HG02610 (cell line): ENCODE data around the gene TACR3.
"Not testable (repeated sequence)": the region's sequence is repeated elsewhere in the genome, so short reads cannot be mapped to it uniquely, and the experiment has no call there.

Experiments used
- ATAC-seq: cut with Tn5 transposase; IDR thresholded peaks from one replicate; pipeline ENCODE4 v1.9.1; 2021; ENCODE audit warnings: mild to moderate bottlenecking, moderate library complexity; ENCODE audit not compliant: unreplicated experiment

TACR3 gene, protein sequence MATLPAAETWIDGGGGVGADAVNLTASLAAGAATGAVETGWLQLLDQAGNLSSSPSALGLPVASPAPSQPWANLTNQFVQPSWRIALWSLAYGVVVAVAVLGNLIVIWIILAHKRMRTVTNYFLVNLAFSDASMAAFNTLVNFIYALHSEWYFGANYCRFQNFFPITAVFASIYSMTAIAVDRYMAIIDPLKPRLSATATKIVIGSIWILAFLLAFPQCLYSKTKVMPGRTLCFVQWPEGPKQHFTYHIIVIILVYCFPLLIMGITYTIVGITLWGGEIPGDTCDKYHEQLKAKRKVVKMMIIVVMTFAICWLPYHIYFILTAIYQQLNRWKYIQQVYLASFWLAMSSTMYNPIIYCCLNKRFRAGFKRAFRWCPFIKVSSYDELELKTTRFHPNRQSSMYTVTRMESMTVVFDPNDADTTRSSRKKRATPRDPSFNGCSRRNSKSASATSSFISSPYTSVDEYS

DNA sequence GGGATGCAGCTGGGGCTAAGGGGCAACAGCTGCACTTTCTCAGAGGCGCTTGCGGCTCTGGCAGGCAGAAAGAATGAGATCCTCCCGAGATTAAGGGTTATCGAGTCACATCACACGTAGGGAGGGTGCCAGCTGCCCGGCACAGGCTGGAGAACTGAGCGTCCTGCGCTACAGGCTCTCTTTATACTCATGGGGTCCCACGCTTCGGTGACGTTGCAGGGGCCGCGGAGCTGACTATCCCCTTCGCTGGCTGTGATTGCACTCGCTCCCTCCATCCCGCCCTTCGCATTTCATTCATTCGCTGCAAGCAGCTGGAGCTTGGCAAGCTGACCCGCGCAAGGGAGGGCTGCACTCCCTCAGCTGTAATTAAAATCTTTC lies at the start of gene TACR3:
TACR3 (minus strand) TSS at position 156 of the 378 bp plus-strand sequence. CDS start 310 bp downstream, outside the sequence.
- ATAC-seq: no peak

DNA sequence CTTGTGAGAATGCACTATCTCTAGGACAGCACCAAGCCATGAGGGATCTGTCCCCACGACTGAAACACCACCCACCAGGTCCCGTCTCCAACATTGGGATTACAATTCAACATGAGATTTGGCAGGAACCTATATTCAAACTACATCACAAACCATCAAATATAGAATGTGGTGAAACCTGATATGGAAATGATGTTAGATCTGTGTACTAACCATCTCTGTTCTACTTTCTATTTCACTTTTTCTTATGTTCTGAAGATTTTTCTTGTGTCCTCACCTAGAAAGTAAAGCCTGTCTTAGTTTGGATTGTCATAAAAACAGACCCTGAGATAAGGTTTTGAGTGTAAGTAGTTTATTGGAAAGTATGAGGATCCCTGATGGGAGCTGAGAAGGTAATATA lies 37.8 kb upstream of the TACR3 start:
- ATAC-seq: peak; percentile 38

DNA sequence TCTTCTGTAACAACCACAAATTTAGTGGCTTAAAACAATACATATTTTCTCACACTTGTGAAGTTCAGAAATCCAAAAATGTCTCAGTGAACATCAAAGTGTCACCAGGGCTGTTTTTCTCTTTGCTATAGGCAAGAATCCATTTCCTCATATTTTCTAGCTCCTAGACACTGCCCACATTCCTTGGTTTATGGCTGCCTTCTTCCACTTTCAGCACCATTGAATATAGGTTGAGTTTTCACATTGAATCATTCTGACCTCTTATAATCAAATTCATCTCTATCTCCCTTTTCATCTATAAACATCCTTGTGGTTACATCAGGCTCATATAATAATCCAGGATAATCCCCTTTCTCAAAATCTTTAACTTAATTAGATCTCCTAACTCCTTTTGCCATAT lies 37.0 kb upstream of the TACR3 start:
- no peak for ATAC-seq

DNA sequence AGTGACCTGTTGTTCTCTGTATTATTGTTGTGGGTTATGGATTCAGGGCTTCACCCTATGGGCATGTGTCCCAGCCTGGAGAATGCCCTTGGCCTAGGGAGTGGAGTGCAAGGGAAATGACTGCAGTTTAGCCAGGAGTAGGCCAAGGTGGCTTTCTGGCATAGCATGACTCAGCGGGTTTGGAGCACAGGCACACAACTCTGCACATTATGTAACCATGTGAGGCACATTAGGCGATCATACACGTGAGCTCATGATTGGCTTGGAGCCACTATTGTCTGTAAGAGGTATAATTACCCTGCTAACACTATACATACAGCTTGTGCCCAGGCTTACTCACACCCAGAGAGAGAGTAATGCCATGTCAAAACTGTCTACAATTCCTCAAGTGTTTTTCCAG lies 35.1 kb upstream of the TACR3 start:
- ATAC-seq: no peak

DNA sequence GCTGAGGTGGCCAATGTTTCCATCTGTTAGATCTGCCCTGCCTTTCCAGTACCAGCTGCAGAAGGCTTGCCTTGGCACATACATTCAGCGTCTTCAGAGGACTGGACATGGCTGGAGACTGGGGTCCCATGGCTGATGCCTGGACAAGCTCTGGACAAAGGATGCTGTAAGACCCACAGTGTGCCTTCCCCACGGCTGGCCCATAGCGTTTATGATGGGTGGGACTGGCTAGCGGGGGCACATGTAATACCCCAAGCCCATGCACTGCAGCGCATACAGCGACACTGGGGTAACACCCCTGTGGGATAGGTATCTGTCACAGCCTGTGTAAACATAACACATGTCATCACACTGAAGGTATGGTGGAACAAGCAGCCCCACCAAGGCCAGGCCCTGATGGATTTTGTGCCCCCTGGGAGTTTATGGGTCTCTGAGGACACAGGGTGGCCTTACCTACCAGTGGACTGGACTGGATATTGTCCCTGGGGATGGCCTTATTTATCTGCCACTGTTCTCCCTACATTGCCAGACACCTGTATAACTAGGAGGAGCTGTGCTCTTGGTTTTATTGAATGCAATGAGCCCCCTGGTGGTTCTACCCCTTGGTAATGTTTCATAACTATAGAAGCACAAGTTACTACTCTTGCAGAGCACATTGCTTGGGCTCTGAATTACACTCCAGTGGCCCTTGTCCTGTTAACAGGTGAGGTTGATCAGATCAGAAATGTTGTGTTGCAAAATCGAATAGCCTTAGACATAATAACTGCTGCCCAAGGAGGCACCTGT lies 34.3 kb upstream of the TACR3 start:
- ATAC-seq: no peak

DNA sequence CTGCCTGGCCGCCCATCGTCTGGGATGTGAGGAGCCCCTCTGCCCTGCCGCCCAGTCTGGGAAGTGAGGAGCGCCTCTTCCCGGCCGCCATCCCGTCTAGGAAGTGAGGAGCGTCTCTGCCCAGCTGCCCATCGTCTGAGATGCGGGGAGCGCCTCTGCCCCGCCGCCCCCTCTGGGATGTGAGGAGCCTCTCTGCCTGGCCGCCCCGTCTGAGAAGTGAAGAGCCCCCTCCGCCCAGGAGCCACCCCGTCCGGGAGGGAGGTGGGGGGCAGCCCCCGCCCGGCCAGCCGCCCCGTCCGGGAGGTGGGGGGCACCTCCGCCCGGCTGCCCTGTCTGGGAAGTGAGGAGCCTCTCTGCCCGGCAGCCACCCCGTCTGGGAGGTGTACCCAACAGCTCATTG lies 3.4 kb upstream of the TACR3 start:
- not testable (repeated sequence) for ATAC-seq

DNA sequence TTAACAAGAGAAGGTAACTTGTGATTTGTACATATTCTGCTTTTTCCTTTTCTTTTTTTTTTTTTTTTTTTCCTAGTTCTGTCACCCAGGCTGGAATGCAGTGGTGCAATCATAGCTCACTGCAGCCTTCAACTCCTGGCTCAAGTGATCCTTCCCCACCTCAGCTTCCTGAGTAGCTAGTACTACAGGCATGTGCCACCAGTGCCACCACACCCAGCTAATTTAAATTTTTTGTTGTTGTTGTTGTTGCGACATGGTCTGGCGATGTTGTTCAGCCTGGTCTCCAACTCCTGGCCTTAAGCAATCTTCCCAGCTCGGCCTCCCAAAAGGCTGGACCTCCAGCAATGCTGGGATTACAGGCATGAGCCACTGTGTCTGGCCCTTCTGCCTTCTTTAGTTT lies 1.5 kb upstream of the TACR3 start:
- no peak for ATAC-seq

DNA sequence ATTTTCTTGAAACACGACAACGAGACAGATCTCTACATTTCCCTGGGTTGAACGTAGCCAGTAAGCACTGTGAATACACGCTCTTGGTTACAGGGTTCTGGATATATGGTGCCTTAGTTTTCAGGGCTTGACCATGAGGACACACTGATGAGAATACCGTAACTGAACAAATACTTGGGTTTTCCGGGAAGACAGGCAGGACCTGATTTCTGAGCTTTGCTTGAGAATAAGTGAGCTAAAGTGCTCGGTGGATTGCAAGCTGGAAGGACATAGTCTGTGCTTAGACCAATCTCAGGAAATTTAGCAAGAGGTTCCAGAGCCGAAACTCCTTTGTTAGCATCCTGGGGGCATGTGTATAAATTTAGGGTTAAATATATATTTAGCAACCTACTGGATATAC lies 876 bp upstream of the TACR3 start:
- no peak for ATAC-seq

DNA sequence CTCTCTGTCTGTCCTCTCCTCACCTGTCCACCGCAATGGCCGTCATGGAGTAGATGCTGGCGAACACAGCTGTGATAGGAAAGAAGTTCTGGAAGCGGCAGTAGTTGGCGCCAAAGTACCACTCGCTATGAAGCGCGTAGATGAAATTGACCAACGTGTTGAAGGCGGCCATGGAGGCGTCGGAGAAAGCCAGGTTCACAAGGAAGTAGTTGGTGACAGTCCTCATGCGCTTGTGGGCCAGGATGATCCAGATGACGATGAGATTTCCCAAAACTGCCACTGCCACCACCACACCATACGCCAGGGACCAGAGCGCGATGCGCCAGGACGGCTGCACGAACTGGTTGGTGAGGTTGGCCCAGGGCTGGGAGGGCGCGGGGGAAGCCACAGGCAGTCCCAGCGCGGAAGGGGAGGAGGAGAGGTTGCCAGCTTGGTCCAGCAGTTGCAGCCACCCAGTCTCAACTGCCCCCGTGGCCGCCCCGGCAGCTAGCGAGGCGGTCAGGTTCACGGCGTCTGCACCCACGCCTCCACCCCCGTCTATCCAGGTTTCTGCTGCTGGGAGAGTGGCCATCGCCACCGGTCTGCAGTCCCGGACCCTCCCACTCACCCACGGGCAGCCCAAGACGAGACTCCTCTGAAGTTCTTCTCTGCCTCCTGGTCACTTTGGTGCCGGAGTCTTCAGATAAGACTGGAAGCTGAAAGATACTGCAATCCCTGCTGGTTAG lies 518 bp downstream of the TACR3 start:
- ATAC-seq: no peak

DNA sequence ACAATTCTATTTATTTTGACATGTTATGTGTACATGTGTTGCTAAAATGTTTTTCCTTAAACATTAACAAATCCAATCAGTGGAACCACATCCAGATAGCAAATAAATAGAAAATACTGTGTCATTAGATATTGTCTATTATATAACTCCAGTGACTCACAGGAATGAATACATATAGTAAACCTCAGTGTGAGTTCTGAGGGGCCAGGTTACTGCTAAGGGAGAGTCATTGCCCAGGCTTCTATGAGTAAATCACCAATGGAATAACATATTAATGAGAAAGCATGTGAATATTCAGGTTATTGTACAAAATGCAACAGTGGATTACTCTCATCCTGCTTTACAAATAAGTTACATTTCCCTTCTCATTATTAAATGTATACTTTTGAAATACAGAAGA lies 27.2 kb downstream of the TACR3 start:
- ATAC-seq: no peak

DNA sequence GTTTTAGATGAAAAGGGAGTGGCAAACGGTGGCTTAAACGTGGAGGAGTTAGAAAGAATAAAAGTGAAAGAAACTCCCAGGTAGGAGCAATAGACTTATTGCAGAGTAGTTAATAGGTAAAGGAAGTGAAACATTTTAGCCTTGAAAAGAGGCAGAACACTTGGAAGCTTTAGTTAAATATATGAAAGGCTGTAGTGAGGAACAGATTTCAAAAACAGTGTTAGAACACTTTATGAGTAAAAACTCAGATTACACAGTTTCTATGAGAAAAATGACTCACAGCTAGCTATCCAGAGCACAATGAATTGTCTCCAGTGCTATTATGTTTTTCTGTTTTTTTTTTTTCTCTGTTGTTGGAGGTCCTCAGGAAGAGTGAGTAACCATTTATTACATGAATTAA lies 45.8 kb downstream of the TACR3 start:
- ATAC-seq: no peak

DNA sequence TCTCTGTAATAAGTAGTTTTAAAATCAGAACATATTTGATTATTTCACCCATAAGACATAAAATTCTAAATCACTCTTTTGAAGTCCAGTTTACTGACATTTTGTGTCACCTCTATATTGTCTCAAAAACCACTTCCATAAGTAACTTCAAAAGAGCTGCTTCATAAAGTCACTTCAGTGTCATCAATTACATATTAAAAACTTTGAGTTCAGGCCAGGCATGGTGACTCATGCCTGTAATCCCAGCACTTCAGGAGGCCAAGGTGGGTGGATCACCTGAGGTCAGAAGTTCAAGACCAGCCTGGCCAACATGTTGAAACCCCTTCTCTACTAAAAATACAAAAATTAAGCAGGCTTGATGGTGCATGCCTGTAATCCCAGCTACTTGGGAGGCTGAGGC lies 53.0 kb downstream of the TACR3 start:
- ATAC-seq: not testable (repeated sequence)

DNA sequence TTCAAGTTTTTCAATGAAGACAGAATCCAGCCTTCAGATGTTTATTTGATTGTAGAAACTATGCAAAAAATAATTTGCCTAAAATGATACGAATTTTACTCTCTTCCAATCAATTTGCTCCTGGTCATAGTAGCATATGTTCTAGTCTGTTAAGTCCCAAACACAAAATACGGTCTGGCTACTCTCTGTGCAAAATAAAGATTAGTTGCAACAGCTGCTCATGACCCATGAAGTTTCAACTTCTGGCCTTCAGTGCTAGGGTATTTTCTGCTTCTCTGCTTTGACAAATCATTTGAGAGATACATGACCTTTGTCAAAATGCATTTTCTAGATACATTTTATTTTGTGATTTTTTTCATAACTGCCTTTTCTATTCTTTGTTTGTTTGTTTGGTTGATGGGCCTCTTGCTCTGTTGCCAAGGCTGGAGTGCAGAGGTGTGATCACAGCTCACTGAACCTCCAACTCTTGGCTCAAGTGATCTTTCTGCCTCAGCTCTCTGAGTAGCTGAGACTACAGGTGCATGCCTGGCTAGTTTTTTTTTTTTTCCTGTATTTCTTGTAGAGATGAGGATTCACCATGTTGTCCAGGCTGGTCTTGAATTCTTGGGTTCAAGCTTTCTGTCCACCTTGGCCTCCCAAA lies 55.2 kb downstream of the TACR3 start:
- no peak for ATAC-seq

DNA sequence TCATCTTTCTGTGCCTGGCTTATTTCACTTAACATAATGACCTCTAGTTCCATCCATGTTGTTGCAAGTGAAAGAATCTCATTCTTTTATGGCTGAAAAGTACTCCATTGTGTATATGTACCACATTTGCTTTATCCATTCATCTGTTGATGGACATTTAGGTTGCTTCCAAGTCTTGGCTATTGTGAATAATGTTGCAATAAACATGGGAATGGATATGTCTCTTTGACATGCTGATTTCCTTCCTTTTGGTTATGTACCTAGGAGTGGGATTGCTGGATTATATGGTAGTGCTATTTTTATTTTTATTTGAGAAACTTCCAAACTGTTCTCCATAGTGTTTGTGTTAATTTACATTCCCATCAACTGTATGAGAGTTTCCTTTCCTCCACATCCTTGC lies 71.2 kb downstream of the TACR3 start:
- no peak for ATAC-seq

DNA sequence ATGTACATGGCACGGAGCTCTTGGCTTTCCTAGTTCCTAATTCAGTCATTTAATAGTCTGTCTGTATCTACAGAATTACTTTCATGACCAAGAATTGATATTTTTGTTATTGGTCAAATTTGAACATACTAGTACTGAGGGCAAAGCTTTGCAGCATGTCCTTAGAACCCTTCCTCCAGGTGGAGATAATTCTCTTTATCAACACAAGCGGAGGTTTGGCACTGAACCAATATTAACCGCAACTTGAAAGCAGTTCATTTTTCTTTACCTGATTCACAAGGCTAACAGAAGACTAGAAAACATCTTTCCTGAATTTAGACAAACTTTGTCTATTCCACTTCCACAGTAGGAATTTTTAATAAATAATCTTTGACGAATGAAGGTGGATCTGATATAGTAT lies 73.8 kb downstream of the TACR3 start:
- ATAC-seq: no peak

DNA sequence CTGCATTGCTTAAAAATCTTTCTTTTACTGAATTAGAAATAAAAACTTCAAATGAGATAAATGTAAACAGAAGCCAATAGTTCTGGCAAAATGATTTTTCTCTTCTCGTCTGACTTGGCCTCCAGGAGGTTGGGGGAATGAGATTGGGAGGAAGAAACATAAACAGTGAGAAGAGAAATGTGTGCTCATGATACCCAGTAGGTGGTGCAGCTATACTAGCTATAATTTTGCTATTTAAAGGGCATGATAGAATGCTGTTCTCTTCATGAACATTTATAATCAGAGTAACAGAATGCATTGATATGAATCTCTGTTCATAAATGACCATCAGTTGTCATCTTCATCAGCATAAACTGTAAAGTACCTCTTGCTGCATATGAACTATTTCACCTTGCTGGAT lies 85.5 kb downstream of the TACR3 start:
- ATAC-seq: no peak

DNA sequence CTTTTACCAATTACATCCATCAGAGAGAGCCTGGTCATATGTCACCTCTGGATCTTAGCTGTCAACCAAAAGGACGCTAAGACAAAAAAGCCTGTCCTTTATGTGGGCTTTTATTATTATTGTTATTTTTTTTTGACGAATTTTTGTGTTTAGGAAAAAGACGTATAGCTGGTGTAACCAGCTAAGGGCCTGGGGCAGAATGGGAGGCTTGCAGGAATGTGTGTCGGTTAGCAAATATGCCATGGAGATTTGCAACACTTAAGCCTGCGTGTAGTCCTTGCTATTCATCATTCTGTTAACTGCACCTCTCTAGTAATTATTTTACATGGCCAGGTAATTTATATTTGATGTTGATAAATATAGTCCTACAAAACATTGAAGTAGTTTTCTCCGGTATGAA lies 93.5 kb downstream of the TACR3 start:
- no peak for ATAC-seq

DNA sequence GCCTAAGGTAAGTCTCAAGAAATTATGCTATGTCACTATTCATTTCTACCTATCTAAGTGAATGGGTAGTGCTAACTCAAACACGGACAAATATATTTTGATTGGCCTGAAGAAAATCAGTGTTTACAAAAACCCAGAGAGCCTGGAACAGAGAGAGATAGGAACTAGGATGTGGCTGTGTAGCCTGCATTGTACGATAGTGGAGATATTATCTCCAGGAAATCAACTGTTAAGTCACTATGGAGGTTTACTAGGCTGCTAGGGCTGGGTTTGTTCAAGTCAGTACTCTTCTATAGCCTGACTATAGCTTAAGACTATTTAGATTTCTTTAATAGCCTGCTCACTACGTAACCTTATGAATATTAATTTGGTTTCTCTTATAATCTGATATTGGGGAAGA lies 127.9 kb downstream of the TACR3 start:
- ATAC-seq: no peak

DNA sequence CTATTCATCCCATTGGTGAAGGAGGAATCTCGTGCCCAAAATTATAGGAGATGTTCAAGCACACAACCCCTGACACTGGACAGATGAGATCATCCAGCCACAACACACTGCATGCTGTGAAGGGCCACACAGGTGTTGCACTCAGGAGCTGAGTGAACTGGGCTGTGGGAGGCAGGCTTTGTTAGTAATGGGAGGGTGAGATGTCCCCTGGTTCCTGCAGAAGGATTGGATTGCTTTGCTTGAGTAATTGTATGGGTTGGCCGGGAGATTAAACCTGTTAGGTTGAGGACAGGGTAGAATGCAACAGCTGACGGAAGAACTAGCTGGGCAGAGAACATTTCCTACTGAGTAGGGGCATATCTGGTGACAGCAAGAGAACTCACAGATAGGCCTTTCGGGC lies 152.2 kb downstream of the TACR3 start:
- no peak for ATAC-seq

DNA sequence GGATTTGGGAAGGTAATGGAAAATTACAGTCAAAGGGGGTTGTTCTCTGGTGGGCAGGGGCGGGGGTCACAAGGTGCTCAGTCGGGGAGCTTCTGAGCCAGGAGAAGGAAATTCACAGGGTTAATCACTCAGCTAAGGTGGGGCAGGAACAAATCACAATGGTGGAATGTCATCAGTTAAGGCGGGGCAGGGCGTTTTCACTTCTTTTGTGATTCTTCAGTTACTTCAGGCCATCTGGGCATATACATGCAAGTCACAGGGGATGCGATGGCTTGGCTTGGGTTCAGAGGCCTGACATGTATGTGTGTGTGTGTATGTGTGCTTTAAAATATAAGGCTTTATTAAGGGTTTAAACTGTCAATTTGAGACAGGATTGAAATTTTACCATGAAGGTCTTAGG lies 160.6 kb downstream of the TACR3 start:
- not testable (repeated sequence) for ATAC-seq
